Bronchial epithelial cell (primary cell): ENCODE results near the gene PRPF38A. TPM values are rescaled to one million over a fixed set of nuclear protein-coding genes. Genes with fewer than 3 reads are reported as not detected.
"Not testable (repeated sequence)": the region's sequence is repeated elsewhere in the genome, so short reads cannot be mapped to it uniquely, and the experiment has no call there.

Experiments
- DNase-seq: peaks from one replicate; pipeline ENCODE4 v3.0.0-alpha.2; 2010; ENCODE audit warnings: low read depth
- FAIRE-seq: peaks from 2 replicates; lab custom pipeline; 2011; peaks lifted over from hg19 to GRCh38; lab: Jason Lieb, UNC
- H3K27me3 ChIP-seq: 2 replicates; pipeline ENCODE4 v1.5.1; 2011; ENCODE audit warnings: low read length; ENCODE audit not compliant: control insufficient read depth, insufficient read depth
- H3K36me3 ChIP-seq: 2 replicates; pipeline ENCODE4 v1.5.1; 2011; ENCODE audit warnings: low read length; ENCODE audit not compliant: control insufficient read depth, insufficient read depth
- H3K4me3 ChIP-seq: 2 replicates; pipeline ENCODE4 v1.5.1; 2011; ENCODE audit warnings: mild to moderate bottlenecking, low read depth, low read length, control low read depth
- CTCF ChIP-seq: IDR thresholded peaks from 2 replicates; pipeline ENCODE4 v1.5.1; 2011; ENCODE audit warnings: mild to moderate bottlenecking, moderate library complexity, low read length, control low read depth, inconsistent platforms; ENCODE audit not compliant: insufficient read depth, severe bottlenecking
- total RNA-seq: library from RNA; depleted of rRNA; stranded (reverse); fragments of >200 nt; gene quantifications from 2 replicates; pipeline ENCODE4 v1.2.1, GENCODE V29; 2014

The PRPF38A gene
- total RNA-seq, 1 donor from 2014 or later, result 6.6 TPM

DNA sequence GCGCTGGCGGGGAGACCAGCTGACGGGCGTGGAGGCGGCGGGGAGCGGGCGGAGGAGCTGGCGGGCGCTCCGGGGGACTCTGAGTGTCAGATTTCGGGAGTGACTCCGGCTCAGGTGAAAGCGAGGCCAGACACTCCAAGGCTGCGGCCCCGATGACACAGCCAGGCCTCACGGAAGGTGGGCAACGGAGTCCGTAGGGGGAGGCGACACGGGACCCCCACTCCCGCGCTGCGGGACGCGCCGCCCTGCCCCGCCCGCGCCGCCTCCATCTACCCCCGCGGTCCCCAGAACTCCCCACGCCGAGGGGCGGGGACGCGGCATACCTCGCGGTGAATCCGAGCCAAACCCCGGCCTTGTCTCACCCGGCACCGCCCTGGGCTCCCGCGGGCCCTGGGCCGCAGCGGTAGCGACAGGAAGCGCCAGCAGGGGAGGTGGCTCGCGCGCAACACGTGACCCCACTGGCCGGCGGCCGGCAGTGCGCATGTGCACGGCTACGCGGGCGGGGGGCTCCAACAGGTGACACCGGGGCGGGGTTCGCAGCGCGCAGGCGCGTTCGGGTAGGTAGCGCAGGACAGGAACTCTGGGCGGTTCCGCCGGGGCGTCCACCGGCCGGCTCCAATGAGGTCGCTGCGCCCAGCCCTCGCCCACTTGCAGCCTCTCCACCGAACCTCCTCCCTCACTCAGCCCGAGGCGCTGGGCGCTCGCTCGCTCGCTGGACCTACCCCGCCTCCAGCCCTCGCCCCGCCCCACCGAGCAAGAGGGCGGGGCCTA, 38.5 kb upstream of the PRPF38A start, which contains the start of gene CC2D1B:
CC2D1B (minus strand) TSS at position 460 of the 771 bp plus-strand sequence. CDS start 1,585 bp downstream, outside the sequence.
- FAIRE-seq (no peak), DNase-seq (peak; percentile 95)
- peak within 1 kb of the TSS; percentile 93 for H3K4me3 ChIP-seq
- peak; percentile 12 for TF ChIP-seq CTCF
- H3K36me3 ChIP-seq, result peaks cover 15% of the 10 kb centered on the region
- no peaks in the 10 kb centered on the region for H3K27me3 ChIP-seq

- Histone ChIP-seq H3K27me3 (no peaks in the 10 kb centered on the region), H3K4me3 (peak overlapping the region; percentile 93), H3K36me3 (peaks cover 10% of the 10 kb centered on the region)
- TF ChIP-seq CTCF, result no peak
- FAIRE-seq (no peak), DNase-seq (no peak)
Observed at GRCh38 chr1:52366517-52366827, 37.9 kb upstream of the PRPF38A start.

- Histone ChIP-seq H3K36me3 (peaks cover 5% of the 10 kb centered on the region), H3K4me3 (no peak overlapping the region), H3K27me3 (no peaks in the 10 kb centered on the region)
- FAIRE-seq (no peak), DNase-seq (no peak)
- TF ChIP-seq CTCF, result no peak
Observed at GRCh38 chr1:52367272-52367671, 37.1 kb upstream of the PRPF38A start.

DNA sequence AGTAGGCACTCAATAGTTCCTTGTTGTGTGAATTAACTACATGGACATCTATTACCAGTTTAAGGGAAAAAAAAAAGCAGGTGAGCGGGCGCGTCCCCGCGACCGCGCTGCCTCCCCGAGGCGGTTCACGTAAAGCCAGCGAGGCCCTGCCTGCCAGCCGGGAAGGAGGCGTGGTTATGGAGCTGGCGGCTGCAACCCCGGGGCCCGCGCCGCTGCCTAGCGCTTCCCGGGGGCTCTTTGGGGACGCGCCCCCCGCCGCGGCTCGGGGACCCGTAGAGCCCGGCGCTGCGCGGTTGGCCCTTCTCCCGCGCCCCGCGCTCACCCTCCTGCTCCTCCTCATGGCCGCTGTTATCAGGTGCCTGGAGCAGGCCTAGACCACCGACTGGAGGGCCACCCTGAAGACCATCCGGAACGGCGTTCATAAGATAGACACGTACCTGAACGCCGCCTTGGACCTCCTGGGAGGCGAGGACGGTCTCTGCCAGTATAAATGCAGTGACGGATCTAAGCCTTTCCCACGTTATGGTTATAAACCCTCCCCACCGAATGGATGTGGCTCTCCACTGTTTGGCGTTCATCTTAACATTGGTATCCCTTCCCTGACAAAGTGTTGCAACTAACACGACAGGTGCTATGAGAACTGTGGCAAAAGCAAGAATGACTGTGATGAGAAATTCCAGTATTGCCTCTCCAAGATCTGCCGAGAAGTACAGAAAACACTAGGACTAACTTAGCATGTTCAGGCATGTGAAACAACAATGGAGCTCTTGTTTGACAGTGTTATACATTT, 35.8 kb upstream of the PRPF38A start:
- peak; percentile 27 for TF ChIP-seq CTCF
- H3K27me3 ChIP-seq, result no peaks in the 10 kb centered on the region
- FAIRE-seq (peak; percentile 52), DNase-seq (peak; percentile 91)
- peak overlapping the region; percentile 55 for H3K4me3 ChIP-seq
- H3K36me3 ChIP-seq, result no peaks in the 10 kb centered on the region

- DNase-seq, H3K36me3 ChIP-seq, H3K27me3 ChIP-seq, H3K4me3 ChIP-seq, FAIRE-seq: not testable (repeated sequence)
Observed at GRCh38 chr1:52369851-52370250, 34.6 kb upstream of the PRPF38A start.

DNA sequence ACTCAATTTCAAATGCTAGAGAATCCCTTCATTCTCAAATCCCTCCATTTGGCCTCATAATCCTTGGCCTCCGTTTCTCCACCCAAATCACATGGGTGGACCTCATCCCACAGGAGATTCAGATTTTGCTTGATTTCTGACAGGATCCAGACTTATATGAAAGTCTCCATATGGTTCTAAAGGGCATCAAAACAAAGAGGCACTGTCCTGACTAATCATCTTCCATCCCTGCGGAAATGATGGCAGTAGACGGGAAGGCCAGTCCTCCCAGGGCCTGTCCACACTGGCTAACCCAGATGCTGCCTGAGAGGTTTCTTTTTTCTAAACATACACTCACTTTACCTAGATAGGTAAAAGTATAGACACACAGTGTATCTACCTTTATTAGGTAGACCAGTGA, 19.0 kb upstream of the PRPF38A start:
- DNase-seq, result no peak
- Histone ChIP-seq H3K4me3 (no peak overlapping the region), H3K36me3 (no peaks in the 10 kb centered on the region), H3K27me3 (no peaks in the 10 kb centered on the region)
- no peak for FAIRE-seq
- TF ChIP-seq CTCF, result no peak
